Activated T-helper 1 cell treated with Interleukin-2 at 50 U/mL for 16 hours (primary cell): Measurements from ENCODE around the gene BMAL1.
A peak's percentile ranks its signal among the peaks of the same experiment; 100 is the strongest.

Experiments
- DNase-seq: peaks from one replicate; pipeline ENCODE4 v3.0.0-alpha.2; 2020; ENCODE audit warnings: low read depth

Gene BMAL1

GRCh38 chr11:13317293-13318080 is 39.9 kb downstream of the BMAL1 start:
- DNase-seq: no peak

GRCh38 chr11:13318498-13319295 is 41.1 kb downstream of the BMAL1 start:
- DNase-seq: no peak

- no peak for DNase-seq
Observed at GRCh38 chr11:13320688-13321087, 43.1 kb downstream of the BMAL1 start.

- DNase-seq: no peak
Observed at GRCh38 chr11:13321431-13321830, 43.8 kb downstream of the BMAL1 start.

DNA sequence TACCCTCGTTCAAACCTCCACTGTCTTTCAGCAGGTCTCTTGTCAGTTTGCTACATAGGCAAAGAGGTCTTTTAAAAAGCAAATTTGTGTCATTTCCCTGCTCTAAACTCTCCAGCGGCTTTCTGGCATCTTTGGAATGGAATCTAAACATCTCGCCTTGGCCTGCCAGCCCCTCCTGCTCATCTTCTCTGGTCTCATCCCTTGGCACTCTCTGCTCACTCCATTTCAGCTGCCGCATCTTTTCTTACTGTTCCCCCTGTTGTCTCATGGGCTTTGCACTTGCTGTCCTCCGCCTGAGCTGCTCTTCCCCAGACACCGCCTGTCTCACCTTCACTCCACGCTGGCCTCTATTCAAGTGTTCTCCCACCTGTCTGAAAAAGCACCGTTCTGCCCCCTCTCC is 46.6 kb downstream of the BMAL1 start:
- no peak for DNase-seq

GRCh38 chr11:13324709-13325108 is 47.1 kb downstream of the BMAL1 start:
- DNase-seq: no peak

- DNase-seq: no peak
Observed at GRCh38 chr11:13327421-13327820, 49.8 kb downstream of the BMAL1 start.

DNA sequence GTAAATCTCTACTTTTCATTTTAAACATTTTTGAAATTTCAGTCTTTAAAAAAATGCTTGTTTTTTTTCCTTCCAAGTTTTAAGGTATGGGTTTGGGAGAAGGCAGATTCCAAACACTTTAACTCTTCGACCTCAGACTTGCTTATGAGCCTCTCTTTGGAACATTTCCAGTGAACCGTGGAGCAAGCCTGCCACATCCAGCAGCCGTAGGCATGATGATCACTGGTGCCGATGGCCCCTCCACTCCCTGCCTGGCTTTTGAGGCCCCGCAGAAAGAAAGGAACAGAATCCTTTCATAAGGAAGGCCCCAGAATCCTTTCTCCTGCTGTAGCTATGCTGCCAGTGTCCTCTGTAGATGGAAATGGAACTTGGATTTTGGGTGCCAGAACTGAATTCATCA is 50.7 kb downstream of the BMAL1 start:
- DNase-seq: no peak

DNA sequence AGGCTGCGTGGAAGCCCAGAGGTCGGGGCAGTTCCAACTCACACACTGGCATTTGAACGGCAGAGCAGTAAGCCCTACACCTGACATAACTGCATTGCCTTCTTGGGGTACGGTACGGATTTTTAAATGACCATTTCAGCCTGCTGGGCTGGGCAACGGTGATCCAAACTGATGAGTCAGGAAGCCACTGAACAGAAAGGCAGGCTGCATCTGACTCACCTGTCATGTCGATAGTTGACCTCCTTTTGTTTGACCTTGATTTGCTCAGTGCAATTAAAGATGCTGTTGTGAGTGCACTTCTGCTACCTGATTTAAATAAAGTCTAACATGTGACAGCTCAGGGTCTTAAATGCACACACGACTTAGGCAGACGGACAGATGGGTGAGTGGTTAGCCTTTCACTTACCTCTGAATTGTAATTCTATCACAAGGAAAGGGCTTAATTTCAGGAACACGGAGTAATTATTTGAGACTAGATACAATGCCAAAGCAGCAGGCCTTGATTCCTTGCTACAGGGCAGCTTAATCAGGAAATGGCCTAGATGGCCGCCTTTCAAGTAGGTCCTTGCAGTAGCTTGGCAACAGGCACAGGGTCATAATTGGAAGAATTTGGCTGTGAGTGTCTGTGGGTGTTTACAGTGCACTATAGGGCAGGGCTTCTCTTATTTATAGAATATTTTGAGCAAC is 52.2 kb downstream of the BMAL1 start:
- DNase-seq: no peak

DNA sequence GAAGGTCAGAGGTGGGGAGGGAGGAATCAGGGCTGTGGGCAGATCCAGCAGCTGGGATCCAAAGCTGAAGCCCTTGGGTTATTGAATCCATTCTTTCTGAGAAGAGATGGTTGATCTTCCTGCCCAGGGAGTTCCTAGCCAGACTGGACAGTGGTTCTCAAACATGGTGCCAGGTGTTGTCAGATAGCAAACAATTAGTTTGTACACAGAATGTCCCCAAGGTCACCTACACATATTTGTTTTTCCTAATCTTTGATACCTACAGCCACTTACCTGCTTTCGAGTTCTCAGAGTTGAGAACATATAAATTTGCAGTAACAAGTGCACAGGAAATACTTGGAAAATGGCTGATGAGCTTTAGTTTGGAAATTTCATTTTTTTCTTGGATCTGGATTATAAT is 54.5 kb downstream of the BMAL1 start:
- DNase-seq: no peak

GRCh38 chr11:13333456-13333957 is 55.9 kb downstream of the BMAL1 start:
- no peak for DNase-seq

DNA sequence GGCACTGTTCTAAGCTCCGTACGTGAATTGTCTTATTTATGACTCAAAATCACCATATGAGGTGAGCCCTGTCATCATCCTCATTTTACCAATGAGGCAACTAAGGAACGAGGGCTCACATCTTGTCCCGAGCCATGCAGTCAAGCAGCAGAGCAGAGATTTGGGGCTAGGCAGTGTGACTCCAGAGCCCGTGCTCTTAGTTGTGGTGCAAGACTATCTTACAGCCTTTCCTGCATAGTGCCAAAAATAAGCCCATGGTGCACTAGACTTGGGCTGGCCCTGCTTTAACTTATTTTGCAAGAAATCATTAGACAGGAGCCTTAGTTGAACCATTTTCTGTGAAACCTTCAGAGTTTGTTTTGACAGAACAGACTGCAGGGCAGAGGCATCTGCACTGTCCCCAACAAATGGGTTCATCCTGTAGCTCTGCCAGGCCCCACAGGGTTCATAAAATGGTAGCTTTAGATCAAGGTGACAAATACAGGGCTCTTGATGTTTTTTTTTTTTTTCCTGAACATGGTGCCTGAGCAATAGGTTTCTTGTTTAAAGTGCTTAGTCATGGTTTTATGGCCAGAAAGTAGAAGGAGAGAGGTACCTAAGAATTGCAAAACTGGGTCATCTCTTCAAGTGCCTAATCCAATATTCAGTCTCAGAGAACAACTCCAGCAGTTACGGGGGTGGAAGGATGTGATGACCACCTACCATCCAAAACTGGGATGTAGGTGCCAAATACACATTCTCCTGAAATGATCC is 56.6 kb downstream of the BMAL1 start:
- no peak for DNase-seq

DNA sequence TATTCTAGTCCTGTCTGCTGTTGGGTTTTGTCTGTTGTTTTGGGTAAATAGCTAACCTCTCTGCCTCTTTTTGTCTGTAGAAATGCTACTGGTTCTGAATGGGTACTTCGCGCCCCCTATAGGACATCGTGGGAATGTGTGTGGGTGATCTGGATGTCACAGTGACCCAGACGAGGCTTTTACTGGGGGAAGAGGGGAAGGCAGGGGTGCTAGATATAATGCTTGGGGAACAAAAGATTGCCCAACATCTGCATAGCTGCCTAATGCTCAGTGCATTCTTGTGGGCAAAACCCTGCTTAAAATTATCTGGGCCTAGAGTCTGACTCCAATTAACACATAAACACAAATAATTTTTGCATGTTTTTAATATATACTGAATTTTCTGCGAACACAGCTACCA is 57.7 kb downstream of the BMAL1 start:
- DNase-seq: peak; percentile 46

- no peak for DNase-seq
Observed at GRCh38 chr11:13336246-13336878, 58.8 kb downstream of the BMAL1 start.

DNA sequence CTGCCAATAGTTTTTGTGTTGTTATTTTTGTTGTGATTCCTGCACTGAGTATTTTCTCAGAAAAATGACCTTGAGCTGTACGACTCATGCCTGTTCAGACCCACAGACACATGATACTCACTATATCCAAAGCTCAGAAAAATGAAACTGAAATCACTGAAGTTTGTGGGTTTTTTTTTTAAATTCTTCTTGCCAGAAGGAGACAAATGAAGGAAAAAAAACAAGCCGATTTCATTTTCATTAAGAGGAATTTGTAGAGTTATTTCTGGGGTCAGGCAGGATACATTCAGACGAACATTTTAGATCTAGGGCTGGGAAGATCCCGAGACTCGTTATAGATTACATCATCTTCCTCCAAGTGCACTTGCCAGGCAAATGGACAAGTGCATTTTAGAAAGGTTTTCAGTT is 60.4 kb downstream of the BMAL1 start:
- no peak for DNase-seq

GRCh38 chr11:13338427-13339069 is 61.0 kb downstream of the BMAL1 start:
- DNase-seq: no peak

GRCh38 chr11:13339195-13340153 is 61.9 kb downstream of the BMAL1 start:
- no peak for DNase-seq

GRCh38 chr11:13341026-13341425 is 63.4 kb downstream of the BMAL1 start:
- DNase-seq: no peak

DNA sequence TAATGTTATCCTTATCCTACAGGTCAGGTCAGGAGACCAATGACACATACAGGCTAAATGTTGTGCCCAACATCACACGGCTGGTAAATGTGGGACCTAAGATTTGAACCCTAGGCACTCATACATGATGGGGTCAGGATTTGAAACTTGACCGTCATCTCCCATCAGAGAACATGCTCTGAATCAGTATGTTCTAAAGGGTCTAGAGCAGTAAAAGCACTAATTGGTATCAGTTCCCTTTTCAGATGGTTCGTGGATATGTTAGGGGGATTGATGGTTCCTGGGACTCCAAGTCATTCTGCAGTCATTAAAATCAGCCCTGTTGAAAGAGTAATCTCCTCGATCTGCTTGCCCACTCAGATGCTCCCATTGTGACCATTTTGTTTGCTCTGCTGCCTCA is 65.5 kb downstream of the BMAL1 start:
- no peak for DNase-seq
